Colonic mucosa (tissue), 4 donors: Measurements from ENCODE around the gene CRTAC1. TPM values are rescaled to one million over a fixed set of nuclear protein-coding genes. Genes with fewer than 3 reads are reported as not detected.
A peak's percentile ranks its signal among the peaks of the same experiment; 100 is the strongest.
"Not testable (repeated sequence)": the region's sequence is repeated elsewhere in the genome, so short reads cannot be mapped to it uniquely, and the experiment has no call there.

Source experiments
- DNase-seq: peaks from one replicate; pipeline ENCODE4 v3.0.0-alpha.2; 2020
- H3K27ac ChIP-seq: fragments of 200-600 bp; one replicate; pipeline ENCODE4 v1.8.0; 2021
- H3K27me3 ChIP-seq: fragments of 200-600 bp; one replicate; pipeline ENCODE4 v1.8.0; 2021
- H3K36me3 ChIP-seq: fragments of 200-600 bp; one replicate; pipeline ENCODE4 v1.8.0; 2021
- H3K4me1 ChIP-seq: fragments of 200-600 bp; one replicate; pipeline ENCODE4 v1.8.0; 2021; ENCODE audit warnings: mild to moderate bottlenecking
- H3K4me3 ChIP-seq: fragments of 200-600 bp; one replicate; pipeline ENCODE4 v1.8.0; 2021
- H3K9ac ChIP-seq, 2 donors: one replicate each; pipeline ENCODE4 v1.7.0; 2013; ENCODE audit warnings: control low read depth in 2 of 2, low read depth in 2 of 2, low read length in 2 of 2
- H3K9me3 ChIP-seq: fragments of 200-600 bp; one replicate; pipeline ENCODE4 v1.8.0; 2021
- CTCF ChIP-seq: fragments of 200-600 bp; IDR thresholded peaks from one replicate; pipeline ENCODE4 v1.8.0; 2022; ENCODE audit warnings: antibody characterized with exemption, mild to moderate bottlenecking
- intact Hi-C: fragments of 100-400 bp; cut with DNase I; formaldehyde crosslinking; loops from one replicate; pipeline ENCODE4 v1.14.1; 2022
- total RNA-seq, 2 donors: library from RNA; stranded (reverse); fragmentation: NEBNext Ultra II Directional in 1 of 2; extraction: Animal tissue kit (Norgen Biotek cat#: 25700) in 1 of 2; gene quantifications; one replicate each; pipeline ENCODE4 v1.2.1, GENCODE V29; 2021
- donor health status: healthy.
- donor health status: DM: no; HTN: no; CAD: no.
- donor health status: DM: no; HTN: no; CAD: no.

Gene CRTAC1
- total RNA-seq, 2 donors from 2014 or later = 0.17 to 1.4 TPM

GRCh38 chr10:97849103-97849686 is 181.2 kb downstream of the CRTAC1 start:
- H3K9ac ChIP-seq = no peak overlapping the region
- H3K4me3 ChIP-seq = peak overlapping the region; percentile 50
- H3K36me3 ChIP-seq = no peaks in the 10 kb centered on the region
- no peaks in the 10 kb centered on the region for H3K4me1 ChIP-seq
- intact Hi-C loops = no loop called here
- H3K27ac ChIP-seq = no peak overlapping the region
- no peaks in the 10 kb centered on the region for H3K9me3 ChIP-seq
- DNase-seq = peak; percentile 39
- no peak for TF ChIP-seq CTCF
- peaks cover 4% of the 10 kb centered on the region for H3K27me3 ChIP-seq

- no peaks in the 10 kb centered on the region for H3K36me3 ChIP-seq
- no peaks in the 10 kb centered on the region for H3K9me3 ChIP-seq
- TF ChIP-seq CTCF = no peak
- H3K27me3 ChIP-seq = no peaks in the 10 kb centered on the region
- no peak overlapping the region for H3K4me3 ChIP-seq
- no peaks in the 10 kb centered on the region for H3K4me1 ChIP-seq
- intact Hi-C loops = no loop called here
- no peak for DNase-seq
- H3K27ac ChIP-seq = no peak overlapping the region
- H3K9ac ChIP-seq = no peak overlapping the region
These were observed 185.7 kb downstream of the CRTAC1 start for GRCh38 chr10:97844678-97845077.

- not testable (repeated sequence) for H3K36me3 ChIP-seq, H3K4me1 ChIP-seq, H3K27ac ChIP-seq
These were observed 186.4 kb downstream of the CRTAC1 start for GRCh38 chr10:97843972-97844371.

GRCh38 chr10:97843281-97843671 is 187.1 kb downstream of the CRTAC1 start:
- TF ChIP-seq CTCF = no peak
- Histone ChIP-seq H3K27ac (no peak overlapping the region), H3K9ac (no peak overlapping the region), H3K9me3 (no peaks in the 10 kb centered on the region), H3K4me3 (no peak overlapping the region), H3K36me3 (no peaks in the 10 kb centered on the region), H3K27me3 (no peaks in the 10 kb centered on the region), H3K4me1 (no peaks in the 10 kb centered on the region)
- intact Hi-C loops = no loop called here
- DNase-seq = no peak

More at GRCh38 chr10:97843972-97844371, 186.4 kb downstream of the CRTAC1 start:
- H3K9ac ChIP-seq, H3K4me3 ChIP-seq, DNase-seq, H3K27me3 ChIP-seq, intact Hi-C loops, H3K9me3 ChIP-seq: not testable (repeated sequence)

GRCh38 chr10:97842656-97843280 is 187.7 kb downstream of the CRTAC1 start:
- Histone ChIP-seq H3K27me3 (no peaks in the 10 kb centered on the region), H3K4me3 (no peak overlapping the region), H3K36me3 (no peaks in the 10 kb centered on the region), H3K9ac (no peak overlapping the region), H3K4me1 (no peaks in the 10 kb centered on the region), H3K9me3 (no peaks in the 10 kb centered on the region), H3K27ac (no peak overlapping the region)
- intact Hi-C loops = no loop called here
- no peak for DNase-seq
- TF ChIP-seq CTCF = no peak

GRCh38 chr10:97842114-97842513 is 188.3 kb downstream of the CRTAC1 start:
- DNase-seq, H3K4me3 ChIP-seq, H3K9ac ChIP-seq, intact Hi-C loops, H3K36me3 ChIP-seq, H3K27me3 ChIP-seq, H3K4me1 ChIP-seq, H3K27ac ChIP-seq, H3K9me3 ChIP-seq: not testable (repeated sequence)

- intact Hi-C loops, H3K9me3 ChIP-seq, DNase-seq, H3K4me3 ChIP-seq, H3K9ac ChIP-seq, H3K4me1 ChIP-seq, H3K27ac ChIP-seq, H3K36me3 ChIP-seq, H3K27me3 ChIP-seq: not testable (repeated sequence)
These were observed 189.3 kb downstream of the CRTAC1 start for GRCh38 chr10:97841166-97841565.
